Esophagus muscularis mucosa (tissue), 4 donors: ENCODE data around the gene VILL. TPM values are rescaled to one million over a fixed set of nuclear protein-coding genes. Genes with fewer than 3 reads are reported as not detected.

Experiments used
- DNase-seq: peaks from one replicate; pipeline ENCODE4 v3.0.0-alpha.2; 2017; ENCODE audit errors: extremely low spot score
- H3K27ac ChIP-seq, 4 donors: fragments of 200-600 bp; sonication (generic); replicated peaks in 1 of 4; 1 replicate in 3 of 4; 2 replicates in 1 of 4; pipeline ENCODE4 v1.5.1; 2016 to 2019; ENCODE audit warnings: mild to moderate bottlenecking in 1 of 4
- H3K27me3 ChIP-seq, 4 donors: fragments of 200-600 bp; sonication (generic); one replicate each; pipeline versions ENCODE4 v1.5.1 to v1.6.0; 2016 to 2019
- H3K36me3 ChIP-seq, 4 donors: fragments of 200-600 bp; sonication (generic); one replicate each; pipeline ENCODE4 v1.5.1; 2016 to 2019
- H3K4me1 ChIP-seq, 4 donors: fragments of 200-600 bp; sonication (generic); one replicate each; pipeline ENCODE4 v1.5.1; 2016 to 2019
- H3K4me3 ChIP-seq, 4 donors: fragments of 200-600 bp; sonication (generic); 1 replicate in 2 of 4; 2 replicates in 2 of 4; pipeline ENCODE4 v1.5.1; 2016 to 2019; ENCODE audit warnings: mild to moderate bottlenecking in 4 of 4, moderate library complexity in 1 of 4
- H3K9me3 ChIP-seq, 4 donors: fragments of 200-600 bp; sonication (generic); 1 replicate in 3 of 4; 2 replicates in 1 of 4; pipeline ENCODE4 v1.5.1; 2016 to 2019
- EP300 ChIP-seq: sonication (generic); formaldehyde crosslinking; IDR thresholded peaks from one replicate; pipeline ENCODE4 v1.6.1; 2017; ENCODE audit warnings: antibody characterized with exemption
- POLR2A ChIP-seq: fragments of 450-650 bp; IDR thresholded peaks from one replicate; pipeline ENCODE4 v1.6.1; 2017; ENCODE audit warnings: antibody characterized with exemption, moderate library complexity, mild to moderate bottlenecking, low read depth
- POLR2AphosphoS5 ChIP-seq, 2 donors: sonication (generic); formaldehyde crosslinking; IDR thresholded peaks; one replicate each; pipeline ENCODE4 v1.6.1; 2017; ENCODE audit warnings: antibody characterized with exemption in 2 of 2
- WGBS: methylation state at CpG from one replicate; pipeline ENCODE4 v1.1.5; 2018; 5-methylcytosine and 5-hydroxymethylcytosine counted together
- intact Hi-C: fragments of 100-400 bp; cut with DNase I; formaldehyde crosslinking; loops from one replicate; pipeline ENCODE4 v1.15.1; 2023
- small RNA-seq, 3 donors: library from RNA; depleted of rRNA; stranded (forward); fragments of <200 nt; gene quantifications; one replicate each; pipeline ENCODE3, GENCODE V24; 2016
- total RNA-seq, 4 donors: library from RNA; depleted of rRNA; stranded (reverse); fragments of >200 nt; gene quantifications; one replicate each; pipeline versions ENCODE4 v1.1.0 to v1.2.1, GENCODE V29; 2016
- TF ChIP-seq, protein P1 (sequence below), 3 experiments: fragments of 200-600 bp in 2 of 3; fragments of 450-650 bp in 1 of 3; sonication (generic) in 2 of 3; IDR thresholded peaks; one replicate each; pipeline ENCODE4 v1.5.1; 2017 to 2019; ENCODE audit warnings: antibody characterized with exemption in 3 of 3, mild to moderate bottlenecking in 2 of 3, moderate library complexity in 1 of 3

The VILL gene
- total RNA-seq, 4 donors from 2014 or later, result 3.2 to 5.1 (median 4.4) TPM

DNA sequence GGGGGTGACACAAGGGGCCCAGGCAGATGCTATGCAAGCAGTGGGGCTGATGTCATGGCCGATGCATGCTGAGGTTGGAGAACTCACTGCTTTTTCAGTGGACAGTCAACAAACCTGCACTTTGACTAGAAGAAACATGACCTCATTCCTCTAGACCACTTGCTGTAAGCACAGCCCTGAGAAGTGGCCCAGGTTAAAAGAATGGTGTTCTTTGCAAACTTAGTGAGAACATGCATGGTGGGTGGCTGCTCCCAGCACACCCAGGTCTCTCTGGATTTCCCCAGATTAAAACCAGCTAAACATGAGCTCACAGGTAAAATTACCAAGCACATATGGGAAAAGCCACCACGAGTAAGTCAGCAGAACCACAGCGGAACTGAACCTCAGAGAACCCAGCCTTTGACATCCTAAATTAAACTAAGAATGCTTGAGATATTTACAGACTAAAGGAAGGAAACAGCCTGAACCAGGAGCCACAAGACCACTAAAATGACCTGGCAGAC, 64.0 kb downstream of the VILL start:
- Histone ChIP-seq H3K9me3 (no peaks in the 10 kb centered on the region), H3K27ac (no peak overlapping the region), H3K4me3 (no peak overlapping the region), H3K27me3 (peaks cover 0 to 7% (median 0%) of the 10 kb centered on the region in 4 donors), H3K4me1 (no peaks in the 10 kb centered on the region), H3K36me3 (no peaks in the 10 kb centered on the region)
- intact Hi-C loops, result no loop called here
- TF ChIP-seq POLR2A (no peak), EP300 (no peak), POLR2AphosphoS5 (IDR thresholded peaks at IDR 0.05) (no peak)
- TF ChIP-seq, protein P1, sequence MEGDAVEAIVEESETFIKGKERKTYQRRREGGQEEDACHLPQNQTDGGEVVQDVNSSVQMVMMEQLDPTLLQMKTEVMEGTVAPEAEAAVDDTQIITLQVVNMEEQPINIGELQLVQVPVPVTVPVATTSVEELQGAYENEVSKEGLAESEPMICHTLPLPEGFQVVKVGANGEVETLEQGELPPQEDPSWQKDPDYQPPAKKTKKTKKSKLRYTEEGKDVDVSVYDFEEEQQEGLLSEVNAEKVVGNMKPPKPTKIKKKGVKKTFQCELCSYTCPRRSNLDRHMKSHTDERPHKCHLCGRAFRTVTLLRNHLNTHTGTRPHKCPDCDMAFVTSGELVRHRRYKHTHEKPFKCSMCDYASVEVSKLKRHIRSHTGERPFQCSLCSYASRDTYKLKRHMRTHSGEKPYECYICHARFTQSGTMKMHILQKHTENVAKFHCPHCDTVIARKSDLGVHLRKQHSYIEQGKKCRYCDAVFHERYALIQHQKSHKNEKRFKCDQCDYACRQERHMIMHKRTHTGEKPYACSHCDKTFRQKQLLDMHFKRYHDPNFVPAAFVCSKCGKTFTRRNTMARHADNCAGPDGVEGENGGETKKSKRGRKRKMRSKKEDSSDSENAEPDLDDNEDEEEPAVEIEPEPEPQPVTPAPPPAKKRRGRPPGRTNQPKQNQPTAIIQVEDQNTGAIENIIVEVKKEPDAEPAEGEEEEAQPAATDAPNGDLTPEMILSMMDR (IDR thresholded peaks at IDR 0.05), result no peak
- WGBS, result 73% methylated on average over 3 of the region's 3 CpGs
- DNase-seq, result no peak

Small RNA genes lying within 50 kb of the gene (small RNA-seq; reads per million reads assigned to genes)
- gene MIR26A1, result 2.0 to 3.5 (median 2.2) reads per million in 3 donors
- gene RF00019, result 0 reads per million in 3 donors

Other genes with a start within 250 kb of the VILL start
- 10 to 100 TPM; 39.9 to 60.6 (median 54.6) TPM for gene CTDSPL, start 128.9 kb upstream of the VILL start, total RNA-seq
- 10 to 100 TPM; 21.0 to 35.3 (median 28.5) TPM for gene PLCD1, start 38.9 kb downstream of the VILL start, total RNA-seq
- under 1 TPM; 0.19 to 0.42 (median 0.37) TPM for gene DLEC1, start 48.4 kb downstream of the VILL start, total RNA-seq
- 10 to 100 TPM; 31.3 to 49.4 (median 39.1) TPM for gene ACAA1, start 146.3 kb downstream of the VILL start, total RNA-seq
- gene MYD88, start 147.9 kb downstream of the VILL start, total RNA-seq, result 10 to 100 TPM; 21.2 to 38.6 (median 26.1) TPM
- 10 to 100 TPM; 27.0 to 46.7 (median 32.9) TPM for gene OXSR1, start 174.8 kb downstream of the VILL start, total RNA-seq